SJSA1 (cell line): Measurements from ENCODE around the gene SAMD8. TPM values are rescaled to one million over a fixed set of nuclear protein-coding genes. Genes with fewer than 3 reads are reported as not detected.
"Not testable (repeated sequence)": the region's sequence is repeated elsewhere in the genome, so short reads cannot be mapped to it uniquely, and the experiment has no call there.

Experiments used
- DNase-seq, 2 experiments: peaks; one replicate each; pipeline ENCODE4 v3.0.0-alpha.2; 2015 to 2020; ENCODE audit warnings: low spot score in 2 of 2, low read depth in 1 of 2
- H3K27ac ChIP-seq: fragments of 250-450 bp; sonication (Bioruptor Pico); 2 replicates; pipeline ENCODE4 v1.5.1; 2020; ENCODE audit warnings: mild to moderate bottlenecking, moderate library complexity
- H3K27me3 ChIP-seq: fragments of 250-450 bp; sonication (Bioruptor Pico); replicated peaks from 2 replicates; pipeline ENCODE4 v1.5.1; 2020; ENCODE audit warnings: mild to moderate bottlenecking, moderate library complexity
- H3K36me3 ChIP-seq: fragments of 250-450 bp; sonication (Bioruptor Pico); 2 replicates; pipeline ENCODE4 v1.5.1; 2020; ENCODE audit warnings: mild to moderate bottlenecking
- H3K4me1 ChIP-seq: fragments of 250-450 bp; sonication (Bioruptor Pico); replicated peaks from 2 replicates; pipeline ENCODE4 v1.6.1; 2021; ENCODE audit warnings: mild to moderate bottlenecking
- H3K4me3 ChIP-seq: fragments of 250-450 bp; sonication (Bioruptor Pico); 2 replicates; pipeline ENCODE4 v1.5.1; 2020; ENCODE audit warnings: mild to moderate bottlenecking
- H3K9me3 ChIP-seq: fragments of 250-450 bp; sonication (Bioruptor Pico); replicated peaks from 2 replicates; pipeline ENCODE4 v1.5.1; 2020; ENCODE audit warnings: mild to moderate bottlenecking
- total RNA-seq: library from RNA; depleted of rRNA; stranded (reverse); fragments of >200 nt; shearing (Covaris generic); gene quantifications from 2 replicates; pipeline ENCODE4 v1.2.3, GENCODE V29; 2014

SAMD8 gene
- total RNA-seq, 1 experiment from 2014 or later: 24.8 TPM

DNA sequence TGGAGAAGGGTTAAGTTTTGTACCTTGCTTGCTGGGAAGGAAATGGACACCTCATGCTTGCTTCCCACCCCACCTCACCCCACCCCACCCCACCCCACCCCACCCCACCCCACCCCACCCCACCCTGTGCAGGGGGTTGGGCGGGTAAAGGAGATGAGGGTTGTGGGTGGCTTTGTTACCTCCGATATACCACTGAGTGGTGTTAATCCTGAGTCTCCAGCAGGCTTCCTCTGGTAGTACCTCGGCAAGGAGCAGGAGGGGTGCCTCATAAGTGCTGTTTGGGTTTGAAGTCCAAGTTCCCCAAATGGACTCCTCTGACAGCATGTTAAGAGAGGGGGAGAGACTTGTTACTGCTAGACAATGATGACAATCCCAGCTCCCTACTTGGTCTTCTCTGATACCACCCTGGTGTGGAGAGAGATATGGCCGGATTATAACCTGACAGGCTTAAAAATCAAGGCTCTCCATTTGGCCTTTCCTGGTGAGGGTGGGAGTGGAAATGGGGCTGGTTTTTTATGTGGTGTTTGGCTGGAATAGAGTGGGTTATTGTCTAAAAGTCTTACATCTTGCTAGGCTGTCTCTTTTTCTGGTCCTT lies 11.7 kb downstream of the SAMD8 start:
- Histone ChIP-seq H3K36me3 (peaks cover 9% of the 10 kb centered on the region), H3K4me3 (no peak overlapping the region), H3K27me3 (no peaks in the 10 kb centered on the region), H3K4me1 (peaks cover 7% of the 10 kb centered on the region; the same call in 1 of the 2 replicates), H3K9me3 (no peaks in the 10 kb centered on the region), H3K27ac (no peak overlapping the region)
- no peak for DNase-seq

DNA sequence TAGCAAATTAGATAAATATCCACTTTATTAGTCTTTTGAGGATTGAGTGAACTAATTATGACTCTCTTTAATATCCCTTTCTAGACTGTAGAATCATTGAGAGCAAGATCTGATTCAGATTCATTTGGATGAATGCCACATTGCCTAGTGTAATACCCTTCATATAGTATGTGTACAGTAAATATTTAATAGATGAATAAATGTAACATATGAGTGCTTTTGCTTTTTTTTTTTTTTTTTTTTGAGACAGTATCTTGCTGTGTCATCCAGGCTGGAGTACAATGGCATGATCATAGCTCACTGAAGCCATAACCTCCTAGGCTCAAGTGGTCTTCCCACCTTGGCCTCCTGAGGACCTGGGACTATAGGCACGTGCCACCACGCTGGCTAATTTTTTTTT lies 14.8 kb downstream of the SAMD8 start:
- H3K9me3 ChIP-seq: no peaks in the 10 kb centered on the region
- no peak overlapping the region for H3K27ac ChIP-seq
- no peaks in the 10 kb centered on the region for H3K27me3 ChIP-seq
- no peaks in the 10 kb centered on the region for H3K4me1 ChIP-seq
- DNase-seq: no peak
- no peak overlapping the region for H3K4me3 ChIP-seq
- H3K36me3 ChIP-seq: peaks cover 9% of the 10 kb centered on the region

GRCh38 chr10:75127471-75127870 lies 16.0 kb downstream of the SAMD8 start:
- Histone ChIP-seq H3K27me3 (no peaks in the 10 kb centered on the region), H3K36me3 (peaks cover 9% of the 10 kb centered on the region), H3K4me3 (no peak overlapping the region), H3K27ac (no peak overlapping the region), H3K4me1 (no peaks in the 10 kb centered on the region), H3K9me3 (no peaks in the 10 kb centered on the region)
- DNase-seq: no peak

DNA sequence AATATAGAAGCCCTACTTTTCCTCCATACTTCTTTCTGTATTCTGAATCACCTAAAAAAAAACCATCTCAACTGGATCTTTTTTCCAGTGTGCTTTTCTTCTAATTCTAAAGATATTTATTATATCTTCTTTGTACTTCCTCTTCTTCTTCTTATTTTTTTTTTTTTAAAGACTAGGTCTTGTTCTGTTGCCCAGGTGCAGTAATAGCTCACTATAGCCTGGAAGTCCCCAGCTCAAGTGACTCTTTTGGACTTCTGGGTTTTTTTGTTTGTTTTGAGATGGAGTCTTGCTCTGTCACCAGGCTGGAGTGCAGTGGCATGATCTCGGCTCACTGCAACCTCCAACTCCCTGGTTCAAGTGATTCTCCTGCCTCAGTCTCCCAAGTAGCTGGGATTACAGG lies 17.5 kb downstream of the SAMD8 start:
- not testable (repeated sequence) for H3K27ac ChIP-seq, H3K27me3 ChIP-seq, H3K36me3 ChIP-seq, H3K9me3 ChIP-seq, H3K4me1 ChIP-seq, DNase-seq, H3K4me3 ChIP-seq

DNA sequence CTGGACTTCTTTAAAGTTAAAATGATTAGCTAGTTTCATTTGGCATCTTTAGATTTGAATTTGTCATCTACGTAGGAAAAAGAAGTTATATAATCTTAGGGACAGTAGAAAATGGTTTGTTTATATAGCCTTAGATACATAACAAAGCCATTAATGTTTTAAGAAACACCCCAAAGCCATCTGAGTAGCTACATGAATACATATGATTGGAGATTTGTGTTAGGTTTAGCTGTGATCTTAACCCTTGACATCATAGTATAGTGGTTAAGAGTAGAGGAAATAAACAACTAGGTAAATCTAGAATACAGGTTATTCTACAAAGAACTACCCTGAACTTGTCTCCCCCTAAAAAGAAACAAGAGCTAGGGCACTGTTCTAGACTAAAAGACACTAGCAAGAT lies 18.1 kb downstream of the SAMD8 start:
- H3K36me3 ChIP-seq: peaks cover 9% of the 10 kb centered on the region
- no peak overlapping the region for H3K4me3 ChIP-seq
- no peaks in the 10 kb centered on the region for H3K27me3 ChIP-seq
- H3K9me3 ChIP-seq: no peaks in the 10 kb centered on the region
- H3K27ac ChIP-seq: no peak overlapping the region
- H3K4me1 ChIP-seq: no peaks in the 10 kb centered on the region
- DNase-seq: no peak

GRCh38 chr10:75133701-75134100 lies 22.2 kb downstream of the SAMD8 start:
- H3K27ac ChIP-seq, H3K36me3 ChIP-seq, H3K4me3 ChIP-seq, H3K27me3 ChIP-seq, DNase-seq, H3K9me3 ChIP-seq: not testable (repeated sequence)
- peaks cover 16% of the 10 kb centered on the region for H3K4me1 ChIP-seq

DNA sequence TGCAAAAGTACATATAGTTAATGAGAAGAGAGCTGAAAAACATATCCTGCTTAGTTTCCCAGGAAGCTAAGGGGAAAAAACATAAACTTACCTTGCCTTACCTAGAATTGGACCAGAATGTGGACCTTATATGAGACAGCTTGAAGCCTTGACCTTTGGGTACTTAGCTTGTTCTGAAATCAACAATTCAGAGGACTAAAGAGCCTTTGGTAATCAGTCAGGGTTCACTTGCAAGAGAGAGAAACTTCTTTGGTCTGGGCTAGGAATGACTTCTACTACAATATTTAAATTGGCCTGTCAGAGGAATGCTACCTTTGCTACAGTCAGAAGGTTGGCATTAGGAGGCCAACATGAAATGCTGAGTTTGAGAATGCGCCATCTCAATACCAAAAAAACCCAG lies 24.9 kb downstream of the SAMD8 start:
- no peaks in the 10 kb centered on the region for H3K9me3 ChIP-seq
- no peak overlapping the region for H3K4me3 ChIP-seq
- no peaks in the 10 kb centered on the region for H3K36me3 ChIP-seq
- DNase-seq: no peak
- H3K27ac ChIP-seq: no peak overlapping the region
- no peaks in the 10 kb centered on the region for H3K27me3 ChIP-seq
- peaks cover 16% of the 10 kb centered on the region for H3K4me1 ChIP-seq

DNA sequence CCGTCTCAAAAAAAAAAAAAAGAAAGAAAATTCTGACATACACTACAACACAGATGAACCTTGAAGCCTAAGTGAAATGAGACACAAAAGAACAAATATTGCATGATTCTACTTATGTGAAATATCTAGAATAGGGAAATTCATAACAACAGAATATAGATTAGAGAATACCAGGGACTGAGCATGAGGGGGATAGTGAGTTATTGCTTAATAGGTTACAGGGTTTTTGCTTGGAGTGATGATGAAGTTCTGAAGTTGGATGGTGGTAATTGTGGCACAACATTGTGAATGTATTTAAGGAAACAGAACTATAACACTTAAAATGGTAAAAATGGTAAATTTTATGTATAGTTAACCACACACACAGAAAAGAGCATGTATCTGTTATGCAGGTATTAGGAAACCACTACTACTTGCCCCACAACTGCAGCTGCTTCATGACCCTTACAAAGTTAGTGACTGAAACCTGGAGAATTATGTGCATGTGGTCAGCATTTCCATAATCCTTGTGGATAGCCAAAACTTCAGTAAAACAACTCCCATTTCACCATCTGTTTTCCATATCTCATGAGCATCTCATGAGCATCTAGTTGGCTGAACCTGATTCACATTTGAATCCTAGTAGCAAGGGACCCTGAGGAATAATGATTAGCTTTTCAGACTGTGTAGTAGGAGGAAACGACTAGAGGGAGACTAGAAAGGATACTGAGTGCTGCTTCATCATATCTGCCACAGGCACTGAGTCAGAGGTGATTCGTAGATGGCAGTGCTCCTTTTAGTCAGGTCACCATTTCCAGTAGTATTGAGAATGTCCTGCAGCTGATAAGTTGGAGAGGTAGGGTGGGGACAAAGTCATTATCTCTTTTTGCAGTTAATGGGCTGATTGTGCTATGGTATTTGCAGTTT lies 26.3 kb downstream of the SAMD8 start:
- no peak overlapping the region for H3K4me3 ChIP-seq
- no peaks in the 10 kb centered on the region for H3K36me3 ChIP-seq
- H3K4me1 ChIP-seq: peaks cover 16% of the 10 kb centered on the region
- no peak overlapping the region for H3K27ac ChIP-seq
- no peaks in the 10 kb centered on the region for H3K27me3 ChIP-seq
- DNase-seq: no peak
- H3K9me3 ChIP-seq: no peaks in the 10 kb centered on the region

DNA sequence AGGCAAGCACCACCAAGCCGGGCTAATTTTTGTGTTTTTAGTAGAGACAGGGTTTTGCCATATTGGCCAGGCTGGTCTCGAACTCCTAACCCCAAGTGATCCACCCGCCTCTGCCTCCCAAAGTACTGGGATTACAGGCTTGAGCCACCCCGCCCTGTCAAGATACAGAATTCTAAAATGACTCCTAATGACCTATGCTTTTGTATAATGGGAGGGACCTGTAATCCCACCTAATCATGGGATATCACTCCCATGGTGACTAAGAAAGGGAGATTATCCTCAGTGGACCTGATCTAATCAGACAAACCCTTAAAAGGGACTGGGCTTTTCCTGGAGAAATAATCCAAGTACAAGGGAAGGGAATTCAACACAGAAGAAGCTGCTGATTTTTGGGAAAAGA lies 28.8 kb downstream of the SAMD8 start:
- H3K4me1 ChIP-seq: peaks cover 24% of the 10 kb centered on the region
- no peak overlapping the region for H3K4me3 ChIP-seq
- no peaks in the 10 kb centered on the region for H3K36me3 ChIP-seq
- H3K9me3 ChIP-seq: no peaks in the 10 kb centered on the region
- H3K27ac ChIP-seq: no peak overlapping the region
- DNase-seq: no peak
- no peaks in the 10 kb centered on the region for H3K27me3 ChIP-seq

DNA sequence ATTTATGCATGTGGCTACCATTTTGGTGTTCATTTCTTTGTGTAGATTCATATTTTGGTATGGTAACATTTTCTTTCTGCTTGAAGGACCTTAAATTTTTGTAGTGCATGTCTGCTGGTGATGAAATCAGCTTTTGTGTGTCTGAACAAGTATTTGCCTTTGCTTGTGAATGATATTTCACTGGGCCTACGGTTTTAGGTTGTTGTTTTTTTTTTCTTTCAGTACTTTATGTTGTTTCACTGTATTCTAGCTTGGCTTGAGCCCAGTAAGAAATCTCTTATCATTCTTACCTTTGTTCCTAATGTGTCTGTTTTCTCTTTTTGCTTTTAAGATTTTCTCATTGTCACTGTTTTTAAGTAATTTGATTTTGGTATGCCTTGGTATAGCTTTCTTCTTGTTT lies 31.9 kb downstream of the SAMD8 start:
- no peak for DNase-seq
- Histone ChIP-seq H3K4me1 (peaks cover 8% of the 10 kb centered on the region), H3K27me3 (no peaks in the 10 kb centered on the region), H3K4me3 (no peak overlapping the region), H3K36me3 (no peaks in the 10 kb centered on the region), H3K27ac (no peak overlapping the region), H3K9me3 (no peaks in the 10 kb centered on the region)

- no peak for DNase-seq
- Histone ChIP-seq H3K36me3 (peaks cover 4% of the 10 kb centered on the region; the same call in 1 of the 2 replicates), H3K9me3 (no peaks in the 10 kb centered on the region), H3K4me3 (no peak overlapping the region), H3K27me3 (no peaks in the 10 kb centered on the region), H3K4me1 (peaks cover 8% of the 10 kb centered on the region), H3K27ac (no peak overlapping the region)
Observed at GRCh38 chr10:75145590-75145989, 34.1 kb downstream of the SAMD8 start.

GRCh38 chr10:75146780-75147179 lies 35.3 kb downstream of the SAMD8 start:
- DNase-seq: no peak
- H3K27ac ChIP-seq: no peak overlapping the region
- no peak overlapping the region for H3K4me3 ChIP-seq
- H3K4me1 ChIP-seq: peaks cover 8% of the 10 kb centered on the region
- H3K27me3 ChIP-seq: no peaks in the 10 kb centered on the region
- H3K36me3 ChIP-seq: peaks cover 14% of the 10 kb centered on the region
- H3K9me3 ChIP-seq: no peaks in the 10 kb centered on the region

DNA sequence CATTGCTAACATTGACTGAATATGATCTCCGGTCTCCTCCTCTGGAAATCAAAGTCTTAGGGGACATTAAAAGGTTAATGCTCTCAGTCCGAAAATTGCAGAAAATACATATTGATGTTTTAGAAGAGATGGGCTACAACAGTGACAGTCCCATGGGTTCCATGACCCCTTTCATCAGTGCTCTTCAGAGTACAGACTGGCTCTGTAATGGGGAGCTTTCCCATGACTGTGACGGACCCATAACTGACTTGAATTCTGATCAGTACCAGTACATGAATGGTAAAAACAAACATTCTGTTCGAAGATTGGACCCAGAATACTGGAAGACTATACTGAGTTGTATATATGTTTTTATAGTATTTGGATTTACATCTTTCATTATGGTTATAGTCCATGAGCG lies 39.2 kb downstream of the SAMD8 start:
- Histone ChIP-seq H3K4me1 (no peaks in the 10 kb centered on the region), H3K9me3 (no peaks in the 10 kb centered on the region), H3K27me3 (no peaks in the 10 kb centered on the region), H3K36me3 (peaks cover 34% of the 10 kb centered on the region), H3K4me3 (no peak overlapping the region), H3K27ac (no peak overlapping the region)
- no peak for DNase-seq

GRCh38 chr10:75159519-75159918 lies 48.1 kb downstream of the SAMD8 start:
- no peak for DNase-seq
- no peaks in the 10 kb centered on the region for H3K27me3 ChIP-seq
- no peak overlapping the region for H3K27ac ChIP-seq
- no peak overlapping the region for H3K4me3 ChIP-seq
- 0 out of 2 replicates have a peak, but pooled peaks cover 5% of the 10 kb centered on the region for H3K4me1 ChIP-seq
- no peaks in the 10 kb centered on the region for H3K9me3 ChIP-seq
- H3K36me3 ChIP-seq: peaks cover 21% of the 10 kb centered on the region
